Brain microvascular endothelial cell (primary cell): Measurements from ENCODE around the gene SPTBN5.
A peak's percentile ranks its signal among the peaks of the same experiment; 100 is the strongest.

Experiments
- DNase-seq: peaks from one replicate; pipeline ENCODE4 v3.0.0-alpha.2; 2020
- H3K27ac ChIP-seq: fragments of 250-450 bp; sonication (Bioruptor Pico); 2 replicates; pipeline ENCODE4 v1.5.1; 2020; ENCODE audit warnings: mild to moderate bottlenecking, moderate library complexity
- H3K27me3 ChIP-seq: fragments of 250-450 bp; sonication (Bioruptor Pico); replicated peaks from 2 replicates; pipeline ENCODE4 v1.5.1; 2020; ENCODE audit warnings: mild to moderate bottlenecking
- H3K36me3 ChIP-seq: fragments of 250-450 bp; sonication (Bioruptor Pico); replicated peaks from 2 replicates; pipeline ENCODE4 v1.5.1; 2020; ENCODE audit warnings: mild to moderate bottlenecking
- H3K4me3 ChIP-seq: 2 replicates; pipeline ENCODE4 v1.5.1; 2011; ENCODE audit warnings: low read depth, mild to moderate bottlenecking, control low read depth, low read length, moderate library complexity
- in situ Hi-C: cut with HindIII; loops from 2 replicates; pipeline ENCODE4 v1.10.0; 2017; ENCODE audit warnings: low sequenced_read_pairs, low pct_ligation_motif_present
- TF ChIP-seq, protein P1 (sequence below): IDR thresholded peaks from 2 replicates; pipeline ENCODE4 v1.5.1; 2011; ENCODE audit warnings: low read depth, mild to moderate bottlenecking, moderate library complexity, low read length, control low read depth, inconsistent platforms; ENCODE audit errors: missing control alignments

SPTBN5 gene

GRCh38 chr15:41805711-41806110 is 88.1 kb downstream of the SPTBN5 start:
- no peak overlapping the region for H3K4me3 ChIP-seq
- H3K36me3 ChIP-seq, result peaks cover 3% of the 10 kb centered on the region
- in situ Hi-C loops, result no loop called here
- TF ChIP-seq, protein P1, sequence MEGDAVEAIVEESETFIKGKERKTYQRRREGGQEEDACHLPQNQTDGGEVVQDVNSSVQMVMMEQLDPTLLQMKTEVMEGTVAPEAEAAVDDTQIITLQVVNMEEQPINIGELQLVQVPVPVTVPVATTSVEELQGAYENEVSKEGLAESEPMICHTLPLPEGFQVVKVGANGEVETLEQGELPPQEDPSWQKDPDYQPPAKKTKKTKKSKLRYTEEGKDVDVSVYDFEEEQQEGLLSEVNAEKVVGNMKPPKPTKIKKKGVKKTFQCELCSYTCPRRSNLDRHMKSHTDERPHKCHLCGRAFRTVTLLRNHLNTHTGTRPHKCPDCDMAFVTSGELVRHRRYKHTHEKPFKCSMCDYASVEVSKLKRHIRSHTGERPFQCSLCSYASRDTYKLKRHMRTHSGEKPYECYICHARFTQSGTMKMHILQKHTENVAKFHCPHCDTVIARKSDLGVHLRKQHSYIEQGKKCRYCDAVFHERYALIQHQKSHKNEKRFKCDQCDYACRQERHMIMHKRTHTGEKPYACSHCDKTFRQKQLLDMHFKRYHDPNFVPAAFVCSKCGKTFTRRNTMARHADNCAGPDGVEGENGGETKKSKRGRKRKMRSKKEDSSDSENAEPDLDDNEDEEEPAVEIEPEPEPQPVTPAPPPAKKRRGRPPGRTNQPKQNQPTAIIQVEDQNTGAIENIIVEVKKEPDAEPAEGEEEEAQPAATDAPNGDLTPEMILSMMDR, result no peak
- DNase-seq, result no peak
- no peaks in the 10 kb centered on the region for H3K27me3 ChIP-seq
- H3K27ac ChIP-seq, result no peak overlapping the region

DNA sequence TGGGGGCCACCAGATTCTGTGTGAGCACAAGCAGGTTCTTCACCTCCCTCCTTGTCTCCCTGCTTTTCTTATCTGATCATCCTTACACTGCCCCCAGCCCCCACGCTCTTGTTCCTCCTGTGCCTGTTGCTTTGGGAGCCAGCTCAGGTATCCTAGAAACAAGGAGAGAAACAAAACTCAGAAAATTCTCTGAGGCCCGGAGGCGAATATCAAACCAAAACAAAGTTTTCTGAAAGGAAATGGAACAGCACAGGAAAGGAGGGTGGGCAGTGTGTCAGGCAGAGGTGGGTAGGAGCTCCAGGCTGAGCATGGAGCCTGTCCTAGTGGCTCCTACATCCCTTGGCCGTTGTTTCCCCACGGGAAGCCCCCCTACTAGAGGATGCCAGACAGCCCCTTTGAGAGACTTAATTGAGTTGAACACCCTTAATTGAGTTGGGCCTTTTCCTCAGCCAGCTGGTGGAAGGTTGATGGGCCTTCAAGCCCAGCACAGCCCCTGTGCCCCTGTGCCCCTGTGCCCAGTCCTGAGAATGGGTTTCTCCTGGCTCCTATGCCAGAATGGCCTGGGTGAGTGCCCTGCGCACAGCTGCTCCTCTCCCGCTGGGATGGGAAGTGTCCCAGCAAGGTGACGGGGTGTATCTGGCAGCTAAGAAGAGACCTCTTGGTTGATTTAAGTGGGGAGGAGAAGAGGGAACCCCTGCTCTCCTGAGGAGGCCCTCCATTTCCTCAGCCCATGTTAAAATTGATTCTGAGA is 88.8 kb downstream of the SPTBN5 start:
- in situ Hi-C loops, result no loop called here
- TF ChIP-seq, protein P1, result no peak

DNA sequence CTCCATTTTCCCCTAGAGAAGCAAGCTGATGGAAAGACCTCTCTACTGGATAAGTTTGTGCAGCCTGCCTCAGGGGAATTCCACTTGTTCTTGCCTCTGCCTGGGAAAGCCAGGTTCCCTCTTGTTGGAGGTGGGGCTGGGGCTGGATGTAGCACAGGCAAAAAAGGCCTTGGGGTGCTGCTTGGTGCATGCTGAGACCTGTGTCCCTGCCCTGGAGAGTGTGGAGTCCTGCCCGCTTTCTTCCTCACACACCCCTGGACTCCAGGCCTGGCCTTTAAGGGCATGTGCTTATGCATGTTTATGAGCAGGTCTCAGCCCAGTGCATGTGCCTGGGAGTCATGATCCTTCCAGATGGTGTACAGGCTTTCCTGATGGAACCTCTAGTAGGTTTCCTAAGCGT is 89.5 kb downstream of the SPTBN5 start:
- TF ChIP-seq, protein P1, result no peak
- Histone ChIP-seq H3K36me3 (peaks cover 7% of the 10 kb centered on the region), H3K27ac (no peak overlapping the region), H3K4me3 (no peak overlapping the region), H3K27me3 (no peaks in the 10 kb centered on the region)
- DNase-seq, result no peak
- in situ Hi-C loops, result no loop called here

More for the DNA sequence above, 88.8 kb downstream of the SPTBN5 start:
- H3K4me3 ChIP-seq, result no peak overlapping the region
- H3K36me3 ChIP-seq, result peaks cover 7% of the 10 kb centered on the region
- H3K27ac ChIP-seq, result no peak overlapping the region
- DNase-seq, result no peak
- no peaks in the 10 kb centered on the region for H3K27me3 ChIP-seq

GRCh38 chr15:41801850-41802455 is 91.9 kb downstream of the SPTBN5 start:
- in situ Hi-C loops, result no loop called here
- no peak overlapping the region for H3K27ac ChIP-seq
- no peak overlapping the region for H3K4me3 ChIP-seq
- H3K36me3 ChIP-seq, result peaks cover 7% of the 10 kb centered on the region
- DNase-seq, result peak; percentile 45
- TF ChIP-seq, protein P1, result no peak
- H3K27me3 ChIP-seq, result no peaks in the 10 kb centered on the region

DNA sequence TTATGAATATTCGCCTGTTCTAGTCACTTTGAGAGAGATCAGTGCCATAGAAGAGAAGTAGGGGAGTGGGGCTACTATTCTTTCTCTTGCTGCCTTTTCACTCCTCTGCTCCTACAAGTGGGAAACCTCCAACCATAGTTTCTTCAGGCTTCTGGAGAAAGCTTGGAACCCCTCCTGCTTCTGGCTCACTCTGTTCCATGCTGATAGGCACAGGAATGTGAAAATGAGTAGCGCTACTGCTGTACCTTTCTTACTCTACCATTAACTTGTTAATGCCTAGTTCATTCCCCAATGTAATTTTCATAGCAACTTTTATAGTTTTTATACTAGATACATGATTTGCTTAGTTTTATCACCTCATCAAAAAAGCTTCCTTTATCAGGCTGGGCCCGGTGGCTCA is 92.7 kb downstream of the SPTBN5 start:
- no peak overlapping the region for H3K27ac ChIP-seq

More for the DNA sequence above, 92.7 kb downstream of the SPTBN5 start:
- no peak for DNase-seq
- Histone ChIP-seq H3K27me3 (no peaks in the 10 kb centered on the region), H3K4me3 (no peak overlapping the region), H3K36me3 (peaks cover 7% of the 10 kb centered on the region)
- in situ Hi-C loops, result no loop called here
- TF ChIP-seq, protein P1, result no peak
